HG03520 (cell line): ENCODE results near the gene MDGA2.
"Not testable (repeated sequence)": the region's sequence is repeated elsewhere in the genome, so short reads cannot be mapped to it uniquely, and the experiment has no call there.

ENCODE experiments used
- ATAC-seq: cut with Tn5 transposase; IDR thresholded peaks from one replicate; pipeline ENCODE4 v1.9.1; 2021; ENCODE audit warnings: mild to moderate bottlenecking, moderate library complexity; ENCODE audit not compliant: unreplicated experiment

Gene MDGA2

GRCh38 chr14:47624126-47624525, 51.3 kb downstream of the MDGA2 start:
- ATAC-seq, result not testable (repeated sequence)

GRCh38 chr14:47619392-47619791, 56.0 kb downstream of the MDGA2 start:
- no peak for ATAC-seq

GRCh38 chr14:47606566-47606965, 68.8 kb downstream of the MDGA2 start:
- no peak for ATAC-seq

- ATAC-seq, result no peak
Measured at GRCh38 chr14:47596860-47597259, 78.5 kb downstream of the MDGA2 start.

- ATAC-seq, result peak; percentile 76
Measured at GRCh38 chr14:47596232-47596631, 79.2 kb downstream of the MDGA2 start.

GRCh38 chr14:47595552-47595951, 79.9 kb downstream of the MDGA2 start:
- no peak for ATAC-seq

GRCh38 chr14:47590767-47591495, 84.5 kb downstream of the MDGA2 start:
- ATAC-seq, result no peak

GRCh38 chr14:47585447-47585846, 90.0 kb downstream of the MDGA2 start:
- ATAC-seq, result no peak

- ATAC-seq, result no peak
Measured at GRCh38 chr14:47567273-47567672, 108.1 kb downstream of the MDGA2 start.

GRCh38 chr14:47557894-47558293, 117.5 kb downstream of the MDGA2 start:
- ATAC-seq, result no peak

GRCh38 chr14:47555333-47555732, 120.1 kb downstream of the MDGA2 start:
- ATAC-seq, result no peak

GRCh38 chr14:47549886-47550285, 125.5 kb downstream of the MDGA2 start:
- ATAC-seq, result no peak

GRCh38 chr14:47543459-47543858, 131.9 kb downstream of the MDGA2 start:
- ATAC-seq, result no peak

GRCh38 chr14:47541662-47542061, 133.7 kb downstream of the MDGA2 start:
- ATAC-seq, result no peak

GRCh38 chr14:47539031-47539461, 136.4 kb downstream of the MDGA2 start:
- ATAC-seq, result no peak

- ATAC-seq, result no peak
Measured at GRCh38 chr14:47536341-47536740, 139.1 kb downstream of the MDGA2 start.

- ATAC-seq, result no peak
Measured at GRCh38 chr14:47526591-47527244, 148.7 kb downstream of the MDGA2 start.

- no peak for ATAC-seq
Measured at GRCh38 chr14:47524524-47524923, 150.9 kb downstream of the MDGA2 start.

GRCh38 chr14:47520382-47520781, 155.0 kb downstream of the MDGA2 start:
- no peak for ATAC-seq

- no peak for ATAC-seq
Measured at GRCh38 chr14:47511829-47512228, 163.6 kb downstream of the MDGA2 start.

GRCh38 chr14:47509957-47510356, 165.4 kb downstream of the MDGA2 start:
- ATAC-seq, result no peak

- ATAC-seq, result no peak
Measured at GRCh38 chr14:47507861-47508260, 167.5 kb downstream of the MDGA2 start.
